ENCODE results near the gene ERGIC1.
"Not testable (repeated sequence)": the region's sequence is repeated elsewhere in the genome, so short reads cannot be mapped to it uniquely, and the experiment has no call there.

The ERGIC1 gene

GRCh38 chr5:172833686-172834414 lies at the start of gene ERGIC1:
Gene ERGIC1, plus strand, starts transcription at chr5:172834251. Its CDS starts 163 bp downstream, at chr5:172834414.
- peak; percentile 60 to 61 for DNase-seq (ENCODE audit: low read depth in 2 of 2)

GRCh38 chr5:172785429-172786088 lies 48.5 kb upstream of the ERGIC1 start:
- DNase-seq (ENCODE audit: low read depth in 2 of 2), result no peak

GRCh38 chr5:172786736-172787462 lies 47.2 kb upstream of the ERGIC1 start:
- no peak for DNase-seq (ENCODE audit: low read depth in 2 of 2)

- not testable (repeated sequence) for DNase-seq (ENCODE audit: low read depth in 2 of 2)
These were observed 46.5 kb upstream of the ERGIC1 start for GRCh38 chr5:172787538-172787937.

GRCh38 chr5:172788771-172789686 lies 45.0 kb upstream of the ERGIC1 start:
- no peak for DNase-seq (ENCODE audit: low read depth in 2 of 2)

GRCh38 chr5:172789687-172790495 lies 44.2 kb upstream of the ERGIC1 start:
- DNase-seq (ENCODE audit: low read depth in 2 of 2), result no peak

GRCh38 chr5:172790496-172790889 lies 43.6 kb upstream of the ERGIC1 start:
- no peak for DNase-seq (ENCODE audit: low read depth in 2 of 2)

- no peak for DNase-seq (ENCODE audit: low read depth in 2 of 2)
These were observed 42.8 kb upstream of the ERGIC1 start for GRCh38 chr5:172791286-172791685.

GRCh38 chr5:172791726-172792445 lies 42.2 kb upstream of the ERGIC1 start:
- no peak for DNase-seq (ENCODE audit: low read depth in 2 of 2)

- DNase-seq (ENCODE audit: low read depth in 2 of 2), result no peak
These were observed 41.1 kb upstream of the ERGIC1 start for GRCh38 chr5:172792701-172793570.

GRCh38 chr5:172793577-172794488 lies 40.2 kb upstream of the ERGIC1 start:
- no peak for DNase-seq (ENCODE audit: low read depth in 2 of 2)

GRCh38 chr5:172795318-172795977 lies 38.6 kb upstream of the ERGIC1 start:
- peak; percentile 95 to 96 for DNase-seq (ENCODE audit: low read depth in 2 of 2)

- no peak for DNase-seq (ENCODE audit: low read depth in 2 of 2)
These were observed 37.7 kb upstream of the ERGIC1 start for GRCh38 chr5:172796306-172796705.

- DNase-seq (ENCODE audit: low read depth in 2 of 2), result no peak
These were observed 36.3 kb upstream of the ERGIC1 start for GRCh38 chr5:172797771-172798191.

- peak; percentile 78 to 80 for DNase-seq (ENCODE audit: low read depth in 2 of 2)
These were observed 35.4 kb upstream of the ERGIC1 start for GRCh38 chr5:172798422-172799215.

- no peak for DNase-seq (ENCODE audit: low read depth in 2 of 2)
These were observed 34.6 kb upstream of the ERGIC1 start for GRCh38 chr5:172799416-172799815.

Data from fibroblast of skin of left quadriceps (primary cell).